HG03439 (cell line): ENCODE data around the gene CDK13.

Experiments
- ATAC-seq: cut with Tn5 transposase; IDR thresholded peaks from one replicate; pipeline ENCODE4 v1.9.1; 2021; ENCODE audit warnings: mild to moderate bottlenecking, moderate library complexity; ENCODE audit not compliant: unreplicated experiment

The CDK13 gene

DNA sequence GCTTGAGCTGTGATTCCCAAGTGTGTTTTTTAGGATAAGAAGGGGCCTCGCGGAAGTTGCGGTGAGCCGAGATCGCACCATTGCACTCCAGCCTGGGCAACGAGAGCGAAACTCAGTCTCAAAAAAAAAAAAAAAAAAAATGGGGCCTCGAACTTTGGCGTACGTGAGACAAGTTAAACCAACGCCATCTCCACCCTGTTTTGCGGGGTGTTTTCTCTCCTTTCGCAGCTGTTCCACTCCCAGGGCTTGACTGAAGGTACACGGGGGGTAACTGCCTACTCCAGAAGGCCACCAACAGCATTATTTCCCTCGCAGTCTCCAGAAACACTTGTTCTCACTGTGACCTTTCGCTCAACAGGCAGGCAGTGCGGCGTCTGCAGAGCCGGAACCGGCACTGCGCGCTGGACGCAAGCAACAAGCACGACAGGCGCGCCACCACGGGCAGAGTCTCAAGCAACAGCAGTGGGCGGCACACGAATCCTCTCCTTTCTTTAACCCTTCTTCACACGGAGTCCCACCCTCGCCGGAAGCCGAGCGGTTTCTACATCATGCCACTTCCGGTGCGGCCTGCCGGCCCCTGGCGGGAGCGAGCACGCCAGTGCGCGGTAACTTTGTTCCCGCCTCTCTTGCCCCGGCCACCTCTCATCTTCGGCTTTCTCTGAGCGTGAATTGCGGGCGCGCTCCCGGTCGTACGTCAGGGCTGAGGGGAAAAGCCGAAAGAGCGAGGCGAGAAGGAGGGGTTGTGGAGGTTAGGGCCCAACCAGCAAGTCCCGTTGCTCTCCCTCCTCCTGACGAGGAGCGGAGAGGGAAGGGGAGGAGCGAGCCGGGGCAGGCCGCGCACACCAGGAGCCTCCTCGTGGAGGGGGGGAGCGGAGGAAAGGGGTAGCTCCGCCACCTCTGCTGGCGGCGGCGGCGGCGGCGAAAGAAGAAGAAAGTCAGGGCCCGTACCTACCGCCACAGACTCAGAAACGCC, 814 bp upstream of the CDK13 start:
- ATAC-seq: peak; percentile 75

DNA sequence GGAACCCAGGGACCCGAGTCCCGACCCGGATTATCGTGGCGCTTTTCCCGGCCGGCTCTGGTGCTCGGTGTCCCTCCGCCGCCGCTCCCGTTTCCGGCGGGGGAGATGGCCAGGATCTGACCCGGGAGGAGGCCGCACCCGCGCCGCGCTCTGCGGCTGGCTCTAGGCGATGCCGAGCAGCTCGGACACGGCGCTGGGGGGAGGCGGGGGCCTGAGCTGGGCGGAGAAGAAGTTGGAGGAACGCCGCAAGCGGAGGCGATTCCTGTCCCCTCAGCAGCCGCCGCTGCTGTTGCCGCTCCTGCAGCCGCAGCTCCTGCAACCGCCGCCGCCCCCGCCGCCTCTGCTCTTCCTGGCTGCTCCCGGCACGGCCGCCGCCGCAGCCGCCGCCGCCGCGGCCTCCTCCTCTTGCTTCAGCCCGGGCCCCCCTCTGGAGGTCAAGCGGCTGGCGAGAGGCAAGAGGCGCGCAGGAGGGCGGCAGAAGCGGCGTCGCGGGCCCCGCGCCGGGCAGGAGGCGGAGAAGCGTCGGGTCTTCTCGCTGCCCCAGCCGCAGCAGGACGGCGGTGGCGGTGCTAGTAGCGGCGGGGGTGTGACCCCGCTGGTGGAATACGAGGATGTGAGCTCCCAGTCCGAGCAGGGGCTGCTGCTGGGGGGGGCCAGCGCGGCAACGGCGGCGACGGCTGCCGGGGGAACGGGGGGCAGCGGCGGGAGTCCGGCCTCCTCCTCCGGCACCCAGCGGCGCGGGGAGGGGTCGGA, 593 bp downstream of the CDK13 start:
- ATAC-seq: peak; percentile 1

- ATAC-seq: peak; percentile 16
Observed at GRCh38 chr7:39951226-39952194, 1.5 kb downstream of the CDK13 start.

DNA sequence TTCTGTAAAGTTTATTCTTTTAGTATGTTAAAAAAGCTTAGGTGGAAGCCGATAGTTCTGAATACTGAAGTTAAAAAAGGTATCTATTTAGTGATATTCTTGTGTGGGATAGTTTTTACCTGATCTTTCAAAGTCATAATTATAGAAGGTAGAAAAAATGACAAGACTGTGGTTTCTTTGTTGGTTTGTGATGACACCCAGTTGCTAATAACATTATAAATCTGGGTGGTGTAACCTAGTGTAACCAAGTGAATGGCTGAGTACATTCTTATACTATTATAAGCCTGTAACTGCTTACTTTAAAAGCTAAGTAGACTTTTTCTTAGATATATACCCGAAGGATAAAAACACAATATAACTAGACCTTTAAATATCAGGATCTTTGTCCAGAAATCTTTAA, 2.3 kb downstream of the CDK13 start:
- ATAC-seq: no peak

GRCh38 chr7:39952803-39953202, 2.7 kb downstream of the CDK13 start:
- ATAC-seq: no peak

- ATAC-seq: no peak
Observed at GRCh38 chr7:39954694-39955093, 4.6 kb downstream of the CDK13 start.

DNA sequence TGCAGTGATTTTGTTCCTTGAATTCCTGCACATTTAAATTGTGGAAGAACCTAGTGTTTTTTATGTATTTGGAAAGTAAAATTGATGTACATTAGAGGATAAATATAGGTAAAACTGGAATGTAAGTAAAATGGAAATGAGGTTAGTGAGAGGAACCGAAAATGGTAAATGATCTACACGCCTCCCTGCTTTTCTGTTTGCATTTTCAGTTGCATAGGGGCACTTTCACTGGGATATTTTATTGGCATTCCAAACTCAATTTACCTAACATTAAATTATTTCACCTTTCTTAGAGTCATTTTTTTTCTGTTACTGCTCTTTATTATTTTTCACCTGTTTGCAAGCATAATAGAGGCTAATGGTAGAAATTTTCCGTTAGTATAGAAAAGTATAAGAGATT, 8.0 kb downstream of the CDK13 start:
- no peak for ATAC-seq

DNA sequence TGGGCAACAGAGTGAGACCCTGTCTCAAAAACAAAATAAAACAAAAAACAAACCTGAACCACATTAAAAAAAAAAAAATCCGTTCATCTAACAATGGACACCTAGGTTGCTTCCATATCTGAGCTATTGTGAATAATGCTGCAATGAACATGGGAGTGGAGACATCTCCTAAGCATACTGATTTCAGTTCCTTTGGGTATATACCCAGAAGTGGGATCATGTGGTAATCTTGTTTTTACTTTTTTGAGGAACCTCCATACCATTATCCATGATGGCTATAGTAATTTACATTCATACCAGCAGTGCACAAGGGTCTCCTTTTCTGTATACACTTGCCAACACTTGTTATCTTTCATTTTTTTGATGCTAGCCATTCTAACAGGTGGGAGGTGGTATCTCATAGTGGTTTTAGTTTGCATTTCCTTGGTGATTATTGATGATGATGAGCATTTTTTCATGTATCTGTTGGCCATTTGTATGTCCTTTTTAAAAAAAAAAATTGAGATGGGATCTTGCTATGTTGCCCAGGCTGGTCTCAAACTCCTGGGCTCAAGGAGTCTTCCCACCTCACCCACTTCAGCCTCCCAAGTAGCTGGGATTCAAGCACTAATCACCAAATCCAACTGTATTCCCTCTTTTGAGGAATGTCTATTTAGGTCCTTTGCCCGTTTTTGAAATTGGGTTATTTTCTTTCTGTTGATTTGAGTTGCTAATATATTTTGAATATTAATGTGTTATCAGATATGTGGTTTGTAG, 17.5 kb downstream of the CDK13 start:
- no peak for ATAC-seq

- ATAC-seq: no peak
Observed at GRCh38 chr7:39969431-39969830, 19.4 kb downstream of the CDK13 start.

GRCh38 chr7:39971924-39972323, 21.9 kb downstream of the CDK13 start:
- no peak for ATAC-seq

DNA sequence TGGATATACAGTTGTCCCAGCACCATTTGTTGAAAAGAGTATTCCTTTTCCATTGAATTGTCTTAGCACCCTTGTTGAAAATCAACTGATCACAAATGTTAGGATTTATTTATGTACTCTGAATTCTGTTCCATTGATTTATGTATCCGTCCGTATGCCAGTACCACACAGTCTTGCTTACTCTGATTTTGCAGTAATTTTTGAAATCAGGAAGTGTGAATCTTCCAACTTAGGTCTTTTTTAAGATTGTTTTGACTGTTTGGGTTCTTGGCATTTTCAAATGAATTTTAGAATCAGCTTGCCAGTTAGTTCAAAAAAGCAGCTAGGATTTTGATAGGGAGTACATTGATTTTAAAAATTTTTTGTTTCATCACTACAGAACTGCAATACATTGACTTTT, 23.7 kb downstream of the CDK13 start:
- no peak for ATAC-seq

DNA sequence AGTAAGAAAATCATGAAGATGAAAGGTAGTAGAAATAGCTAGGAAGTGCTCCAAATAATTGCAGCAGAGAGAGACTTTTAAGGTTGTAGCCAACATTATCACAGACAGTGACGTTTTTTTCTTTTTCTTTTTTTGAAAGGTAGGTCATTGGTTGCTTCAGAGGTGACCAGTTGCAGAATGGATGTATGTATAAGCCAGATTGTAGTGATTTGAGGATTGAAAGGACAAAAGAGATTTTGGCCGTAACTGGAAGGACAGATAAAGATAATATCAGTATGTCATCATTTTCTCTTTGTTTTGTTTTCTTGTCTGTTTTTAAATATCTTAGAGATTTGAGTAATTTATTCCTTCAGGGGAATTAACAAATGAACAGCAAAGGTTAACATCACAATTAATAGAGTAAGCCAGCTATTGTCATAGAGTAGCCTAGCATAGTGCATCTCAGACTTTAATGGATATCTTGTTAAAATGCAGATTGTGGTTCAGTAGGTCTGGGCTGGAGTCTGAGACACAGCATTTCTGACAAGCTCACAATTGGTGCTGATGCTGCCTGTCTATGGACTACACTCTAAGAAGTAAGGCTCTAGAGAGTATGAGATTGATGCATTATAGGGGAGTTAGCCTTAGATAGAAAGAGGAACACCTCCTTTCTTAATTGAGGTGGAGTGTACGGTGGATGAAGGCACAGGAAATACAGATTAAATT, 28.3 kb downstream of the CDK13 start:
- no peak for ATAC-seq

GRCh38 chr7:39979406-39980073, 29.5 kb downstream of the CDK13 start:
- ATAC-seq: no peak

DNA sequence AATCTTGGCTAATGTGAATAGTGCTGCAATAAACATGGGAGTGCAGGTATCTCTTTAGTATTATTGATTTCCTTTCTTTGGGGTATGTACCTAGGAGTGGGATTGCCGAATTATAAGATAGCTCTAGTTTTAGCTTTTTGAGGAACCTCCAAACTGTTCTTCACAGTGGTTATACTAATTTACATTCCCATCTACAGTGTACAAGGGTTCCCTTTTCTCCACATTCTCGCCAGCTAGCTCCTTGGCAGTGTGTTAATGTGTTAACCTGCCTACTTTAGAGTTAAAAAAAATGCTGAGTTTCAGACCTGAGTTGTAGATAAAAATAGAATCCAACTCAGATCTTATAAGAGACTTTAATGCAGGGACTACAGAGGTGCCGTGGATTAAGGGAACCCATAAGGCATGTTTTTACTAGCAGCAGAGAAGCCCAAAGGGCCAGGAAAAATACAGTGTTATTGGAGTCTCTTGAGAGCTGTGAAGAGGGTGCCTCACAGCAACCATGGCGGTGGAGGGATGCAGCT, 35.4 kb downstream of the CDK13 start:
- no peak for ATAC-seq

GRCh38 chr7:39987641-39988347, 37.7 kb downstream of the CDK13 start:
- ATAC-seq: no peak

DNA sequence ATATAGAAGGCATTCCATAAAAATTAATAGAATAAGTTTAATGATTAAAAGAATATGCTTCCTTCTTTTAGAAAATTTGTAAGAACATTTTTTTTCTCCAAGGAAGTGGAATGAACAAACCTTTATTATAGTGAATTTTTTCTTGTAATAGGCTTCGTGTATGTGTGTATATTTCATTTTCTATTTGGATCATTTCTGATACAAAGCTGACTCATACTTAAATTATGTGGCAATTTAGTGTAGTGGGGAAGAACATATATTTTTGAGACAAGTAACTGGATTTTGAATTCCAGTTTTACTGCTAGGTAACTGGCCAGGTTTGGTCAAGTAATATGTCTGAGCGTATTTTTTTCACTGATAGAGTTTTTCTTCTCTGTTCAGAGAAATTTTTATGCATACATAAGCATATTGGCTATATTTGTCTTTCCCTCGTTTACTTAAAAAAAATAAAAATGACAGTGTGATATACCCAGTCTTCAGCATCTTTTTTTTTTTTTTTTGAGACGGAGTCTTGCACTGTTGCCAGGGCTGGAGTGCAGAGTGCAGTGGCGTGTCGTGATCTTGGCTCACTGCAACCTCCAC, 50.8 kb downstream of the CDK13 start:
- ATAC-seq: no peak

GRCh38 chr7:40001649-40002048, 51.6 kb downstream of the CDK13 start:
- ATAC-seq: no peak

DNA sequence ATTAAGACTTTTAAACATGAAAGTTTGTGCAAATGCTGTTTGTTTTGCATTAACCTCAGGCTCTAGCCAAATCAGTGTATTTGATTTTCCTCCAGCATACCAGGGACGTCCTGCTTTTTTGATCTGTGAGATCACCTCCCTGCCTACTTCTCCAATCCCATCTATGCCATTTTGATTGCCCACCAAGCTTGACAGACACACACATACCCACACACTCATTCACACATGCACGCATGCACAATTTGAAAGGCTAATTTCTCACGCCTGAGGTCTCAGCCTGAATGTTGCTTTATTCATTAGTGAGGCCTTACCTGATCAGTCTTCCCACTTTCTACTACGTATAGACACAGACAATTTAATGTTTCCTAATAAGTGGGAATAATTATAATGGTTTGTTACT, 53.5 kb downstream of the CDK13 start:
- ATAC-seq: no peak
